GM23338 (cell line): ENCODE data around the gene PGAM5. TPM values are rescaled to one million over a fixed set of nuclear protein-coding genes. Genes with fewer than 3 reads are reported as not detected.

Source experiments
- ATAC-seq: fragments of 200-7000 bp; cut with Tn5 transposase; 3 replicates; pipeline ENCODE4 v1.9.1; 2020
- DNase-seq: peaks from one replicate; pipeline ENCODE4 v3.0.0-alpha.2; 2015; ENCODE audit warnings: low spot score
- H2AFZ ChIP-seq: fragments of 200-600 bp; sonication (generic); 2 replicates; pipeline ENCODE4 v1.8.0; 2016; ENCODE audit warnings: antibody characterized with exemption, mild to moderate bottlenecking, moderate library complexity
- H3F3A ChIP-seq: fragments of 200-600 bp; sonication (generic); replicated peaks from 2 replicates; pipeline ENCODE4 v1.8.0; 2017; ENCODE audit warnings: antibody characterized with exemption, mixed run types, low read depth
- H3K27ac ChIP-seq: fragments of 200-600 bp; sonication (generic); 2 replicates; pipeline ENCODE4 v1.6.1; 2016; ENCODE audit warnings: low read depth
- H3K27me3 ChIP-seq: fragments of 200-600 bp; sonication (generic); 2 replicates; pipeline ENCODE4 v1.8.0; 2016; ENCODE audit warnings: mild to moderate bottlenecking, mixed run types, moderate library complexity; ENCODE audit not compliant: insufficient read depth
- H3K36me3 ChIP-seq: fragments of 200-600 bp; sonication (generic); 2 replicates; pipeline ENCODE4 v1.8.0; 2016; ENCODE audit warnings: mild to moderate bottlenecking; ENCODE audit not compliant: insufficient read depth
- H3K4me1 ChIP-seq: fragments of 200-600 bp; sonication (generic); 2 replicates; pipeline ENCODE4 v1.8.0; 2016; ENCODE audit warnings: mild to moderate bottlenecking, moderate library complexity; ENCODE audit not compliant: insufficient read depth
- H3K4me2 ChIP-seq: fragments of 200-600 bp; sonication (generic); 2 replicates; pipeline ENCODE4 v1.7.1; 2017; ENCODE audit warnings: mixed run types
- H3K4me3 ChIP-seq: fragments of 200-600 bp; sonication (generic); 2 replicates; pipeline ENCODE4 v1.6.1; 2016; ENCODE audit warnings: mixed run types
- H3K79me2 ChIP-seq: fragments of 200-600 bp; sonication (generic); replicated peaks from 2 replicates; pipeline ENCODE4 v1.8.0; 2017; ENCODE audit warnings: mild to moderate bottlenecking; ENCODE audit not compliant: insufficient read depth
- H3K9me2 ChIP-seq: fragments of 200-600 bp; sonication (generic); 2 replicates; pipeline ENCODE4 v1.8.0; 2017; ENCODE audit not compliant: insufficient read depth
- H4K20me1 ChIP-seq: fragments of 200-600 bp; sonication (generic); replicated peaks from 2 replicates; pipeline ENCODE4 v1.8.0; 2017; ENCODE audit warnings: mild to moderate bottlenecking; ENCODE audit not compliant: insufficient read depth
- H3K27ac Mint-ChIP-seq: 2 replicates; pipeline ENCODE4 v1.8.0; 2020; ENCODE audit warnings: inconsistent platforms, mild to moderate bottlenecking, moderate library complexity, mixed read lengths
- H3K27me3 Mint-ChIP-seq: 3 replicates; pipeline ENCODE4 v1.8.0; 2022; ENCODE audit warnings: low read depth, mild to moderate bottlenecking, moderate library complexity, mixed read lengths, inconsistent platforms; ENCODE audit not compliant: insufficient read depth, poor library complexity
- H3K36me3 Mint-ChIP-seq: 3 replicates; pipeline ENCODE4 v1.8.0; 2021; ENCODE audit warnings: low read depth, mild to moderate bottlenecking, inconsistent platforms, moderate library complexity, mixed read lengths
- H3K4me1 Mint-ChIP-seq: 3 replicates; pipeline ENCODE4 v1.8.0; 2020; ENCODE audit warnings: mild to moderate bottlenecking, inconsistent platforms, mixed read lengths
- H3K4me3 Mint-ChIP-seq: 3 replicates; pipeline ENCODE4 v1.8.0; 2021; ENCODE audit warnings: moderate library complexity, mild to moderate bottlenecking, inconsistent platforms, mixed read lengths
- H3K9me3 Mint-ChIP-seq: 3 replicates; pipeline ENCODE4 v1.8.0; 2020; ENCODE audit warnings: moderate library complexity, mild to moderate bottlenecking, inconsistent platforms, mixed read lengths
- CREB1 ChIP-seq: fragments of 250-450 bp; sonication (Bioruptor Pico); IDR thresholded peaks from 2 replicates; pipeline ENCODE4 v1.5.0; 2020; ENCODE audit warnings: low read depth, mild to moderate bottlenecking, moderate library complexity
- ETS1 ChIP-seq: IDR thresholded peaks from 2 replicates; pipeline ENCODE4 v1.6.1; 2016; ENCODE audit warnings: antibody characterized with exemption
- EZH2 ChIP-seq: fragments of 200-600 bp; sonication (generic); IDR thresholded peaks from one replicate; pipeline ENCODE4 v1.8.0; 2017; ENCODE audit warnings: antibody characterized with exemption, mild to moderate bottlenecking, low read depth; ENCODE audit not compliant: unreplicated experiment
- JUNB ChIP-seq: IDR thresholded peaks from one replicate; pipeline ENCODE4 v1.6.1; 2016; ENCODE audit warnings: antibody characterized with exemption; ENCODE audit not compliant: unreplicated experiment
- NANOG ChIP-seq: IDR thresholded peaks from 2 replicates; pipeline ENCODE4 v1.6.1; 2016; ENCODE audit warnings: antibody characterized with exemption, borderline replicate concordance
- POLR2AphosphoS5 ChIP-seq: IDR thresholded peaks from 2 replicates; pipeline ENCODE4 v1.6.1; 2016; ENCODE audit warnings: antibody characterized with exemption, low read depth
- STAT1 ChIP-seq: IDR thresholded peaks from one replicate; pipeline ENCODE4 v1.6.1; 2016; ENCODE audit warnings: antibody characterized with exemption; ENCODE audit not compliant: unreplicated experiment
- ZNF114 ChIP-seq: fragments of 250-450 bp; sonication (Bioruptor Pico); IDR thresholded peaks from 2 replicates; pipeline ENCODE4 v1.5.0; 2020; ENCODE audit warnings: mild to moderate bottlenecking, moderate library complexity
- ZNF331 ChIP-seq: fragments of 250-450 bp; sonication (Bioruptor Pico); IDR thresholded peaks from 2 replicates; pipeline ENCODE4 v1.5.0; 2020; ENCODE audit warnings: low read depth, mild to moderate bottlenecking, moderate library complexity
- ZNF462 ChIP-seq: fragments of 250-450 bp; sonication (Bioruptor Pico); IDR thresholded peaks from 2 replicates; pipeline ENCODE4 v1.5.0; 2020; ENCODE audit warnings: mild to moderate bottlenecking, moderate library complexity
- polyA plus RNA-seq: library from polyadenylated mRNA; unstranded; fragments of >200 nt; fragmentation: Nextera tagmentation; extraction: Ambion mirVana; gene quantifications from 2 replicates; pipeline ENCODE4 v1.2.1, GENCODE V29; 2016
- total RNA-seq: library from RNA; depleted of rRNA; stranded (reverse); fragments of >200 nt; shearing (Covaris generic); gene quantifications from 2 replicates; pipeline ENCODE4 v1.2.3, GENCODE V29; 2014
- TF ChIP-seq, protein P1 (sequence below), 2 experiments: fragments of 200-600 bp in 1 of 2; sonication (generic) in 1 of 2; conservative IDR thresholded peaks; 2 replicates each; pipeline versions ENCODE4 v1.5.1 to v1.6.1; 2016 to 2017; ENCODE audit warnings: antibody characterized with exemption in 2 of 2, low read depth in 2 of 2, mild to moderate bottlenecking in 2 of 2, moderate library complexity in 1 of 2

The PGAM5 gene
- total and polyA plus RNA-seq, 2 experiments from 2014 or later, result 31.1 to 108 TPM

GRCh38 chr12:132735496-132735895 lies 24.9 kb downstream of the PGAM5 start:
- Mint-ChIP-seq H3K4me1 (no peaks in the 10 kb centered on the region; the same call in 2 of the 3 replicates), H3K4me3 (no peak overlapping the region), H3K36me3 (peaks cover 93% of the 10 kb centered on the region), H3K27me3 (peaks cover 14% of the 10 kb centered on the region), H3K27ac (0 out of 2 replicates have a peak overlapping the region, but pooled peaks have one; percentile 3), H3K9me3 (no peaks in the 10 kb centered on the region; the same call in 2 of the 3 replicates)
- DNase-seq (no peak), ATAC-seq (no peak)
- TF ChIP-seq JUNB, result no peak
- TF ChIP-seq STAT1, result no peak
- TF ChIP-seq ZNF114 (CRISPR knock-in tag), result no peak
- TF ChIP-seq ZNF462 (CRISPR knock-in tag), result no peak
- TF ChIP-seq POLR2AphosphoS5, result no peak
- TF ChIP-seq, protein P1, sequence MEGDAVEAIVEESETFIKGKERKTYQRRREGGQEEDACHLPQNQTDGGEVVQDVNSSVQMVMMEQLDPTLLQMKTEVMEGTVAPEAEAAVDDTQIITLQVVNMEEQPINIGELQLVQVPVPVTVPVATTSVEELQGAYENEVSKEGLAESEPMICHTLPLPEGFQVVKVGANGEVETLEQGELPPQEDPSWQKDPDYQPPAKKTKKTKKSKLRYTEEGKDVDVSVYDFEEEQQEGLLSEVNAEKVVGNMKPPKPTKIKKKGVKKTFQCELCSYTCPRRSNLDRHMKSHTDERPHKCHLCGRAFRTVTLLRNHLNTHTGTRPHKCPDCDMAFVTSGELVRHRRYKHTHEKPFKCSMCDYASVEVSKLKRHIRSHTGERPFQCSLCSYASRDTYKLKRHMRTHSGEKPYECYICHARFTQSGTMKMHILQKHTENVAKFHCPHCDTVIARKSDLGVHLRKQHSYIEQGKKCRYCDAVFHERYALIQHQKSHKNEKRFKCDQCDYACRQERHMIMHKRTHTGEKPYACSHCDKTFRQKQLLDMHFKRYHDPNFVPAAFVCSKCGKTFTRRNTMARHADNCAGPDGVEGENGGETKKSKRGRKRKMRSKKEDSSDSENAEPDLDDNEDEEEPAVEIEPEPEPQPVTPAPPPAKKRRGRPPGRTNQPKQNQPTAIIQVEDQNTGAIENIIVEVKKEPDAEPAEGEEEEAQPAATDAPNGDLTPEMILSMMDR (conservative IDR thresholded peaks at IDR 0.05; ENCODE audit: low read depth in 2 of 2), result no peak
- TF ChIP-seq NANOG, result no peak
- no peak for TF ChIP-seq EZH2
- no peak for TF ChIP-seq ZNF331 (CRISPR knock-in tag)
- no peak for TF ChIP-seq ETS1
- TF ChIP-seq CREB1 (CRISPR knock-in tag), result no peak
- H4K20me1 ChIP-seq, result no peaks in the 10 kb centered on the region
- H3F3A ChIP-seq, result 0 out of 2 replicates have a peak, but pooled peaks cover 4% of the 10 kb centered on the region
- peaks cover 25% of the 10 kb centered on the region for H3K36me3 ChIP-seq
- H3K4me2 ChIP-seq, result no peak overlapping the region
- H3K9me2 ChIP-seq, result no peaks in the 10 kb centered on the region
- H3K4me1 ChIP-seq, result no peaks in the 10 kb centered on the region
- H3K27ac ChIP-seq, result no peak overlapping the region
- no peaks in the 10 kb centered on the region for H3K27me3 ChIP-seq
- H3K4me3 ChIP-seq, result no peak overlapping the region
- H2AFZ ChIP-seq, result no peak overlapping the region
- H3K79me2 ChIP-seq, result no peaks in the 10 kb centered on the region
